GM12874 (cell line): ENCODE data around the gene NRN1L.

ENCODE experiments used
- TF ChIP-seq, protein P1 (sequence below): IDR thresholded peaks from 2 replicates; pipeline ENCODE4 v1.5.1; 2011; ENCODE audit warnings: low read depth, mild to moderate bottlenecking, control low read depth, low read length, moderate library complexity; ENCODE audit not compliant: insufficient read depth

The NRN1L gene

GRCh38 chr16:67931712-67932461, 47.2 kb downstream of the NRN1L start, which contains the start of gene CTRL:
Gene CTRL (minus strand): TSS chr16:67931862. CDS start chr16:67931852, 10 bp downstream.
- TF ChIP-seq, protein P1, sequence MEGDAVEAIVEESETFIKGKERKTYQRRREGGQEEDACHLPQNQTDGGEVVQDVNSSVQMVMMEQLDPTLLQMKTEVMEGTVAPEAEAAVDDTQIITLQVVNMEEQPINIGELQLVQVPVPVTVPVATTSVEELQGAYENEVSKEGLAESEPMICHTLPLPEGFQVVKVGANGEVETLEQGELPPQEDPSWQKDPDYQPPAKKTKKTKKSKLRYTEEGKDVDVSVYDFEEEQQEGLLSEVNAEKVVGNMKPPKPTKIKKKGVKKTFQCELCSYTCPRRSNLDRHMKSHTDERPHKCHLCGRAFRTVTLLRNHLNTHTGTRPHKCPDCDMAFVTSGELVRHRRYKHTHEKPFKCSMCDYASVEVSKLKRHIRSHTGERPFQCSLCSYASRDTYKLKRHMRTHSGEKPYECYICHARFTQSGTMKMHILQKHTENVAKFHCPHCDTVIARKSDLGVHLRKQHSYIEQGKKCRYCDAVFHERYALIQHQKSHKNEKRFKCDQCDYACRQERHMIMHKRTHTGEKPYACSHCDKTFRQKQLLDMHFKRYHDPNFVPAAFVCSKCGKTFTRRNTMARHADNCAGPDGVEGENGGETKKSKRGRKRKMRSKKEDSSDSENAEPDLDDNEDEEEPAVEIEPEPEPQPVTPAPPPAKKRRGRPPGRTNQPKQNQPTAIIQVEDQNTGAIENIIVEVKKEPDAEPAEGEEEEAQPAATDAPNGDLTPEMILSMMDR: no peak

DNA sequence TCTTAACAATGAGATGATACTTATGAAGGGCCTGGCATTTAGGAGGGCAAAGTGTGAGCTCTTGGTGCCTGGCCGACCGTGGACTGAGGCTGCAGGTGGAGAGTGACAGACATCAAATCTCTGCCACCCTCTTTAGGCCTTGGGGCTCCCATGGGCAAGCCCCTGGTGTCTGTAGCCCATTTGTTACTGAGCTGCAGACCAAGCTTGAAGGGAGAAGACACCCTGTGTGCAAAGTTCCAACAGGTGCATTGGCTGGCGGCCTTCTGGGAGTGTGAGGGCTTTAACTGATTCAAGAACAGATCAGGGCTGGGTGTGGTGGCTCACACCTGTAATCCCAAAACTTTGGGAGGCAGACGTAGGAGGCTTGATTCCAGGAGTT, 47.8 kb downstream of the NRN1L start:
- TF ChIP-seq, protein P1: no peak

GRCh38 chr16:67933805-67934204, 49.1 kb downstream of the NRN1L start:
- TF ChIP-seq, protein P1: no peak

DNA sequence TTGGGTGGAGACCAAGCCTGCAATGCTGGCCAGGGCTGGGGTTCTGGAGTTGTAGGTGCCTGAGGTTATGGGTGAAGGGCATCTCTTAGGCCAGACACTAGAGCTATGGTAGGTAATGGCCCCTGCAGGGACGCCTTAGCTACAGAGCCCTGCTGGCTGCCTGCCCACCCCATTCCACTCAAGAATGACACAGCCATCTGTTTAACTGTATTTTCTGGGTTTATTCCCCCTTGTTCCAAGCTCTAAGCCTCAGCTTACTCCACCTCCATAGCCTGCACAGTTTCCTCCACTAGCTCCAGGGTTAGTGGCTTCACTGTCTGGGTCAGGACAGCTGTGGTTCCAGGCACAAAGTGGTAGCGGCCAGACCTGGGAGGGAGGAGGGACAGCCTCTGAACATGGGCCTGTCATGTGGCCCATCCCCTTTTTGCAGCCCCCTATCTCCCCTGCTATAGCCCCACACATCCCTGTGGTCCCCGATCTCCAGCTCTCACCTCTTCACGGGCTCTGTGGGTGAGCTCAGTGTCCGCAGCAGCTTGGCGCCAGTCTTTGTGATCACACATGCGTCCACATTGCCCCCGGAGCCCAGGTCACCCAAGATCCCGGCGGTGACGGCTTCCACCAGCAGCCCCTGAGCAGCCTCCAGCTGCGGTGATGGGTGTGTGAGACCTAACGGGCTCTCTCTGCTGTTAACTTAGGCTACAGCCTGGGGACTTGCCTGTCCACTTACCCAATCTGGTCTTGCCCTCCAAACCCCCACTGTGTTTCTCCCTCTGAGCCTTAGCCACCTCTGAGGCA, 49.8 kb downstream of the NRN1L start:
- TF ChIP-seq, protein P1: no peak

- TF ChIP-seq, protein P1: no peak
These were observed 50.4 kb downstream of the NRN1L start for GRCh38 chr16:67935101-67935401.

- TF ChIP-seq, protein P1: no peak
These were observed 50.9 kb downstream of the NRN1L start for GRCh38 chr16:67935402-67936123.
